Neural crest cell (in vitro differentiated cells): ENCODE data around the gene TFEB. TPM values are rescaled to one million over a fixed set of nuclear protein-coding genes. Genes with fewer than 3 reads are reported as not detected.

ENCODE experiments used
- DNase-seq: peaks from one replicate; pipeline ENCODE4 v3.0.0; 2021; ENCODE audit warnings: low read depth, mixed read lengths, low spot score
- H3K27ac Mint-ChIP-seq: one replicate; pipeline ENCODE4 v1.8.0; 2021; ENCODE audit warnings: mild to moderate bottlenecking, mixed read lengths; ENCODE audit not compliant: unreplicated experiment
- H3K27me3 Mint-ChIP-seq: 2 replicates; pipeline ENCODE4 v1.8.0; 2021; ENCODE audit warnings: low read depth, mild to moderate bottlenecking, mixed read lengths
- H3K36me3 Mint-ChIP-seq: 2 replicates; pipeline ENCODE4 v1.8.0; 2021; ENCODE audit warnings: low read depth, mild to moderate bottlenecking, mixed read lengths
- H3K4me1 Mint-ChIP-seq: 2 replicates; pipeline ENCODE4 v1.8.0; 2021; ENCODE audit warnings: mixed read lengths
- H3K4me3 Mint-ChIP-seq: one replicate; pipeline ENCODE4 v1.8.0; 2021; ENCODE audit warnings: mild to moderate bottlenecking, mixed read lengths
- H3K9me3 Mint-ChIP-seq: 2 replicates; pipeline ENCODE4 v1.8.0; 2021; ENCODE audit warnings: mixed read lengths
- CTCF ChIP-seq: fragments of 200-600 bp; sonication (generic); conservative IDR thresholded peaks from 2 replicates; pipeline ENCODE4 v1.5.0; 2021; ENCODE audit warnings: antibody characterized with exemption, mild to moderate bottlenecking
- total RNA-seq: library from RNA; stranded (reverse); gene quantifications from 2 replicates; pipeline ENCODE4 v1.2.1, GENCODE V29; 2021

The TFEB gene
- total RNA-seq, 1 donor from 2014 or later: 1.3 TPM

- no peak for TF ChIP-seq CTCF
- DNase-seq: no peak
- no peaks in the 10 kb centered on the region for H3K27me3 Mint-ChIP-seq
- no peak overlapping the region for H3K27ac Mint-ChIP-seq
- H3K4me3 Mint-ChIP-seq: no peak overlapping the region
- no peaks in the 10 kb centered on the region for H3K9me3 Mint-ChIP-seq
- H3K36me3 Mint-ChIP-seq: no peaks in the 10 kb centered on the region
- peaks cover 7% of the 10 kb centered on the region for H3K4me1 Mint-ChIP-seq
These were observed 39.4 kb upstream of the TFEB start for GRCh38 chr6:41774841-41775240.

- no peak for TF ChIP-seq CTCF
- H3K27me3 Mint-ChIP-seq: no peaks in the 10 kb centered on the region
- H3K4me3 Mint-ChIP-seq: no peak overlapping the region
- H3K9me3 Mint-ChIP-seq: no peaks in the 10 kb centered on the region
- H3K36me3 Mint-ChIP-seq: no peaks in the 10 kb centered on the region
- peaks cover 18% of the 10 kb centered on the region for H3K4me1 Mint-ChIP-seq
- H3K27ac Mint-ChIP-seq: no peak overlapping the region
- no peak for DNase-seq
These were observed 35.9 kb upstream of the TFEB start for GRCh38 chr6:41771058-41771983.

DNA sequence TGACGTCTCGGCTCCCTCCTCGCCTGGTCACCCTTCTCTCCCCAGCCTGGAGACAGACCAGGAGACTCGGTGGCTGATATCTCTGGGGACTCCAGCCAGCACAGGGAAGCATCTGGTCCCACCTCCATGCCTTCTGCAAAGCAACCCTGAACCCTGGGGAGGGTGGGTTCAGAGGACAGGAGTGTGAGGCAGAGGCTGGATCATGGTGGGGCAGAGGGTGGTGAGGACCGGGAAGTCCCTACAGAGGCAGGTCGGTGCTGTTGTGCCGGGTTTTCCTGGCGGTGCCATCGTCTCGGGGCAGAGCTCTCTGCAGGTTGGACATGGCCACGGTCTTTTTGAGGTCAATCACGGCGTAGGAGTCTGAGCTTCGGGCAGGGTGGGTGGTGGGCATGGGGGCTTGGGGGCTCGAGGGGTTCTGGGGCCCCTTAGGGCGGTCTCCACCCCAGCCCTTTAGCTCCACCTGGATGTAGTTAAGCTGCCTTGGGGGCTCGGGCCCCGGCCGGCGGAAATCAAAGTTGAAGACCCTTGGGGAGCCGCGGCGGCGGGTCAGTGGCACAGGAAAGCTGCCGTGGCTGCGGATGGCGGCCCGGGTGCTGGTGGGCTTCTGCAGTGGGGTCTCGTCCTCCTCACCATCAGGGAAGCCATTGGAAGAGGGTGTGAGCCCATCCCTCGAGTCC lies 35.1 kb upstream of the TFEB start:
- no peak for DNase-seq
- H3K4me1 Mint-ChIP-seq: peaks cover 18% of the 10 kb centered on the region
- H3K27ac Mint-ChIP-seq: no peak overlapping the region
- H3K9me3 Mint-ChIP-seq: no peaks in the 10 kb centered on the region
- no peaks in the 10 kb centered on the region for H3K36me3 Mint-ChIP-seq
- H3K27me3 Mint-ChIP-seq: no peaks in the 10 kb centered on the region
- TF ChIP-seq CTCF: no peak
- no peak overlapping the region for H3K4me3 Mint-ChIP-seq

DNA sequence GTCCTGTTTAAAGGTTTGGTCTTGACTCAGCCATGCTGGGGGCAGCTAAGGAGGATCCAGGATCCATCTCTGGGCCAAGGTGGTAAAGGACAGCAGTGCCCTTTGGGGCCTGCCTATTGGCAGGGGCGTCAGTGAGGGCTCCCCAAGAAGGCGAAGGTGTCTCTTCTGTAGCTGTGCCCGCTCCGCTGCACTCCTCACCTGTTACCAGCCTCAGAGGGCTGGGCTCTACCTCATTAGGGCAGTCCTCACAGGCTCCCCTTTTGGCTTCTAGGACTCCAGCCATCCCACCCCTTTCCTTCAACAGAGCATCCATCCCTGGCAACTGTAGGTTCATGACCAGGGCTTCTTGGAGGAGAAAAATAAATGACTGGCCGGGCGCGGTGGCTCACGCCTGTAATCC lies 34.0 kb upstream of the TFEB start:
- Mint-ChIP-seq H3K27me3 (no peaks in the 10 kb centered on the region), H3K4me1 (peaks cover 18% of the 10 kb centered on the region), H3K27ac (no peak overlapping the region), H3K9me3 (no peaks in the 10 kb centered on the region), H3K4me3 (no peak overlapping the region), H3K36me3 (no peaks in the 10 kb centered on the region)
- TF ChIP-seq CTCF: no peak
- no peak for DNase-seq

DNA sequence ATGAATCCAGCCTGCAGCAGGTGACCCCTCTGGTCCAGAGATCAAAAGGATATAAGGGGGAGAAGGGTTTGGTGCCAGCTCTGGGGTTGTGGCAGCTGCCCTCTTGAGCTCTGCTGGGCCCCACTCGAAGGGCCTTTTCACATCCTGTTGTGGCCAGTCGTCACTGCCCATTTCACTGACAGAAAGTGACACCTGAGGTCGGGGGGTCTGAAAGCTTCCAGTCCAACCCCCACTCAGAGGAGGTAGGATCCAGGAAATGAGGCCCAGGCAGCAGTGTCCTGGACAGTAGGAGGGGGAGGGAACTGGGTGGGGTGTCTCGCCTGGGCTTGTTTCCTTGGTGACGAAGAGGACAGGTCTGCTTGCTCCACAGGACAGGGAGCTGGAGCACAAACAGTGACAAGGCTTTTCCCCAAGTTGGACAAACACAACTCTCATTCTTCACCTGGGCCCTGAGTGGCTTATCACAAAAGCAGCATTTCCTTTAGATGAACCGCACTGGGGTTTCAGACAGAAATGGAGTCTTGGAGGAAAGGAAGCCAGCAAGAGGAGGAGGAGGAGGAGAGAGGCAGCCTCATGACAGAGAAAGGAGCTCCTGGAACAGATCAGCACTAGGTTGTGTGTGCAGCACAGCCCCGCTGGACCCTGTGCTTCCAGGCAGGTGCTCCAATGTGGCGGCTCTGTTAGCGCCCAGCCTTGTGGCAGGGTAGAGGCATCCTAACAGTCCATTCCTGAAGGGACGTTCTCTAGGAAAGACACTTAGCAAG lies 33.3 kb upstream of the TFEB start:
- Mint-ChIP-seq H3K27ac (no peak overlapping the region), H3K4me1 (peaks cover 18% of the 10 kb centered on the region), H3K9me3 (no peaks in the 10 kb centered on the region), H3K4me3 (no peak overlapping the region), H3K27me3 (no peaks in the 10 kb centered on the region), H3K36me3 (no peaks in the 10 kb centered on the region)
- DNase-seq: no peak
- no peak for TF ChIP-seq CTCF
